ENCODE results near the gene ASCC1. TPM values are rescaled to one million over a fixed set of nuclear protein-coding genes. Genes with fewer than 3 reads are reported as not detected.

Gene ASCC1
- total RNA-seq, 2 experiments from 2014 or later, result 61.6 to 66.2 TPM

GRCh38 chr10:72170263-72170662 is 45.8 kb downstream of the ASCC1 start:
- DNase-seq (no peak), ATAC-seq (no peak)
- Mint-ChIP-seq H3K36me3 (ENCODE audit: low read depth) (peaks cover 8% of the 10 kb centered on the region), H3K4me1 (ENCODE audit: low read depth) (peaks cover 11% of the 10 kb centered on the region), H3K27me3 (no peaks in the 10 kb centered on the region), H3K27ac (no peak overlapping the region), H3K4me3 (no peak overlapping the region), H3K9me3 (no peaks in the 10 kb centered on the region)
- no peak for TF ChIP-seq CTCF (IDR thresholded peaks at IDR 0.05)
- ChIA-PET CTCF (no interaction called here), POLR2A (no interaction called here)
- intact Hi-C loops (cut with micrococcal nuclease), result no loop called here

- Mint-ChIP-seq H3K36me3 (ENCODE audit: low read depth) (peaks cover 14% of the 10 kb centered on the region), H3K4me1 (ENCODE audit: low read depth) (peaks cover 23% of the 10 kb centered on the region), H3K4me3 (no peak overlapping the region), H3K27me3 (no peaks in the 10 kb centered on the region), H3K27ac (no peak overlapping the region), H3K9me3 (peaks cover 2% of the 10 kb centered on the region)
- ChIA-PET CTCF (interaction anchor here (0.7 to 1.2 kb wide), 4 partner anchors 35 to 1425 kb away, joined by 3 read pairs; no protein-coding TSS in a partner anchor), POLR2A (interaction anchor here (1.1 kb wide), 1 partner anchor 108 kb away, joined by 3 read pairs; no protein-coding TSS in a partner anchor)
- TF ChIP-seq CTCF (IDR thresholded peaks at IDR 0.05), result no peak
- intact Hi-C loops (cut with micrococcal nuclease), result no loop called here
- DNase-seq (no peak), ATAC-seq (no peak)
These were observed 49.0 kb downstream of the ASCC1 start for GRCh38 chr10:72167118-72167517.

- Mint-ChIP-seq H3K27ac (peak overlapping the region; percentile 52), H3K4me1 (ENCODE audit: low read depth) (peaks cover 24% of the 10 kb centered on the region), H3K9me3 (peaks cover 2% of the 10 kb centered on the region), H3K36me3 (ENCODE audit: low read depth) (peaks cover 25% of the 10 kb centered on the region), H3K4me3 (no peak overlapping the region), H3K27me3 (no peaks in the 10 kb centered on the region)
- ChIA-PET CTCF (interaction anchor here (0.8 to 2.2 kb wide), 5 partner anchors 11 to 38 kb away, joined by 3 to 9 read pairs (median 5); no protein-coding TSS in a partner anchor), POLR2A (no interaction called here)
- peak; percentile 45 for ATAC-seq
- peak; percentile 78 for TF ChIP-seq CTCF (IDR thresholded peaks at IDR 0.05)
- no peak for DNase-seq
- intact Hi-C loops (cut with micrococcal nuclease), result loop anchor here (5.0 kb wide), 1 partner anchor 53 kb away; the partner anchor contains the start of genes ANAPC16 and ASCC1
These were observed 51.5 kb downstream of the ASCC1 start for GRCh38 chr10:72164617-72165016.

- ChIA-PET CTCF (interaction anchor here (1.3 kb wide), 1 partner anchor 37 kb away, joined by 3 read pairs; no protein-coding TSS in a partner anchor), POLR2A (no interaction called here)
- no peak for TF ChIP-seq CTCF (IDR thresholded peaks at IDR 0.05)
- ATAC-seq (peak; percentile 93), DNase-seq (peak; percentile 50)
- Mint-ChIP-seq H3K4me3 (peak overlapping the region; percentile 26), H3K4me1 (ENCODE audit: low read depth) (peaks cover 24% of the 10 kb centered on the region), H3K9me3 (peaks cover 2% of the 10 kb centered on the region), H3K27me3 (no peaks in the 10 kb centered on the region), H3K36me3 (ENCODE audit: low read depth) (peaks cover 37% of the 10 kb centered on the region), H3K27ac (peak overlapping the region; percentile 66)
- intact Hi-C loops (cut with micrococcal nuclease), result loop anchor here (5.0 kb wide), 1 partner anchor 54 kb away; the partner anchor contains the start of genes ANAPC16 and ASCC1
These were observed 53.1 kb downstream of the ASCC1 start for GRCh38 chr10:72162978-72163377.

GRCh38 chr10:72158176-72158575 is 57.9 kb downstream of the ASCC1 start:
- H3K27ac Mint-ChIP-seq, result no peak overlapping the region
- ATAC-seq, result no peak
- CTCF ChIA-PET, result interaction anchor here (2.0 kb wide), 1 partner anchor 64 kb away, joined by 4 read pairs; no protein-coding TSS in a partner anchor
- H3K27me3 Mint-ChIP-seq, result no peaks in the 10 kb centered on the region
- H3K4me1 Mint-ChIP-seq (ENCODE audit: low read depth), result peaks cover 9% of the 10 kb centered on the region
- DNase-seq, result no peak
- intact Hi-C loops (cut with micrococcal nuclease), result no loop called here
- no peak for TF ChIP-seq CTCF (IDR thresholded peaks at IDR 0.05)
- H3K4me3 Mint-ChIP-seq, result no peak overlapping the region
- peaks cover 2% of the 10 kb centered on the region for H3K9me3 Mint-ChIP-seq
- peaks cover 36% of the 10 kb centered on the region for H3K36me3 Mint-ChIP-seq (ENCODE audit: low read depth)
- POLR2A ChIA-PET, result interaction anchor here (0.6 kb wide), 1 partner anchor 16 kb away, joined by 3 read pairs; no protein-coding TSS in a partner anchor

Data from activated CD8-positive, alpha-beta T cell treated with anti-CD3 and anti-CD28 coated beads for 36 hours (primary cell).